ENCODE measurements around the gene GRK4. TPM values are rescaled to one million over a fixed set of nuclear protein-coding genes. Genes with fewer than 3 reads are reported as not detected.

Gene GRK4
- total and polyA plus RNA-seq, 2 of the 8 experiments (the other 6 are each of a cell fraction or from before 2014, with no cell fraction given), result 0.77 to 1.8 TPM

DNA sequence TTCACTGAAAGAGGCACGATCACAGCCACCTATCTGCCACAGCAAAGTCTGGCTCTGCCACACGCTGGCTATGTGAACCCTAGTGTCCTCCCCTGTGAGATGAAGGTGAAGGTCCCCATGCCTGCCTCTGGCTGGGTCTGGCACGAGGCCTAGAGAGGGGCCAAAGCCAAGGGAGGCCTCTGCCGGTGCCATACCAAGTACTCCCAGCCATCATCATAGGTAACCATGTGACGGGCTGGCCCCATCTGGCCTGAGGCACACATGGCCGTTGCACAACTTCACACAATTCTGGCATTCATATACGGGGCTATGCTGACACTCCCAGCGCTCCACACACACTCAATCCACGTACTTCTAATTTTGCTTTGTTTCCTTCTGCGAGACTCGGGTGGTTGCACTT, 15.4 kb upstream of the GRK4 start:
- no peaks in the 10 kb centered on the region for H3K27me3 ChIP-seq (replicated peaks in 1 of 4; ENCODE audit: control insufficient read depth in 3 of 4, extremely low read depth in 1 of 4, insufficient read depth in 3 of 4, low read length in 3 of 4)
- no peak overlapping the region for H3K18ac ChIP-seq (ENCODE audit: extremely low read depth, low read length)
- H3K79me2 ChIP-seq (ENCODE audit: control insufficient read depth in 1 of 2, insufficient read depth in 2 of 2, low read length in 2 of 2), result no peaks in the 10 kb centered on the region
- WGBS, 2 experiments (ENCODE audit: extremely low coverage in 1 of 2, insufficient coverage in 1 of 2, insufficient read length in 1 of 2, insufficient replicate concordance in 2 of 2, low coverage in 1 of 2, low lambda C conversion rate in 2 of 2, missing lambda C conversion rate in 1 of 2), result 90% methylated on average over 10 of the region's 11 CpGs; no CpG with 5 or more reads in 1 of the 2 experiments
- H2BK120ac ChIP-seq (replicated peaks; ENCODE audit: low read depth, low read length), result no peak overlapping the region
- DNase-seq (ENCODE audit: low read depth in 1 of 2, low spot score in 2 of 2), result no peak
- no peak overlapping the region for H3K4me3 ChIP-seq (ENCODE audit: extremely low read depth in 1 of 4, insufficient read depth in 2 of 4, low read depth in 3 of 4, low read length in 4 of 4)
- H3K9ac ChIP-seq (replicated peaks in 1 of 4; ENCODE audit: extremely low read depth in 1 of 4, low read depth in 3 of 4, low read length in 3 of 4), result no peak overlapping the region
- H3K23ac ChIP-seq (ENCODE audit: insufficient read length), result no peak overlapping the region
- no peak overlapping the region for H3K4ac ChIP-seq (replicated peaks; ENCODE audit: insufficient read length, low read depth, low read length)
- no peak overlapping the region for H4K8ac ChIP-seq (ENCODE audit: extremely low read depth, insufficient read depth, low read length)
- H3K27ac ChIP-seq (ENCODE audit: low read depth, low read length), result no peak overlapping the region
- H3K56ac ChIP-seq (replicated peaks; ENCODE audit: insufficient read length, low read depth, low read length), result no peak overlapping the region
- H3K23me2 ChIP-seq (ENCODE audit: low read depth, low read length), result no peaks in the 10 kb centered on the region
- H4K20me1 ChIP-seq (replicated peaks in 1 of 2; ENCODE audit: control insufficient read depth in 1 of 2, insufficient read depth in 2 of 2, low read length in 2 of 2), result peaks cover 3 to 18% of the 10 kb centered on the region in 2 experiments
- no peaks in the 10 kb centered on the region for H3K4me1 ChIP-seq (replicated peaks in 1 of 4; ENCODE audit: control insufficient read depth in 3 of 4, insufficient read depth in 4 of 4, low read length in 3 of 4)
- no peak overlapping the region; the same call in 1 of the 2 replicates for H2AK5ac ChIP-seq (ENCODE audit: low read depth, low read length)
- FAIRE-seq, result no peak
- POLR2A ChIA-PET (ENCODE audit: partially characterized antibody), result interaction anchor here (1.7 to 2.2 kb wide), 2 partner anchors 10 to 89 kb away, joined by 3 to 11 read pairs; no protein-coding TSS in a partner anchor
- no peaks in the 10 kb centered on the region for H3K9me3 ChIP-seq (ENCODE audit: insufficient read depth in 2 of 2, low read depth in 1 of 2, low read length in 1 of 2)
- no peak overlapping the region for H4K5ac ChIP-seq (ENCODE audit: insufficient read length, low read depth, low read length)
- peaks cover 52 to 86% (median 76%) of the 10 kb centered on the region in 4 experiments for H3K36me3 ChIP-seq (ENCODE audit: control insufficient read depth in 2 of 4, insufficient read depth in 4 of 4, low read length in 3 of 4)
- H2BK5ac ChIP-seq (ENCODE audit: low read depth, low read length), result no peak overlapping the region
- no peak overlapping the region for H2BK20ac ChIP-seq (ENCODE audit: low read length)
- H2AFZ ChIP-seq (ENCODE audit: low read length), result no peak overlapping the region
- no peak overlapping the region for H3K14ac ChIP-seq (ENCODE audit: insufficient read length)
- no peaks in the 10 kb centered on the region for H3K79me1 ChIP-seq (ENCODE audit: low read depth, low read length)
- no peak overlapping the region for H4K91ac ChIP-seq (replicated peaks; ENCODE audit: insufficient read length, low read length)
- CTCF ChIA-PET (ENCODE audit: partially characterized antibody), result interaction anchor here (0.9 to 1.9 kb wide), 8 partner anchors 9 to 376 kb away, joined by 3 to 9 read pairs (median 4); partner anchors contain the start of genes GRK4 and NOP14
- H2BK15ac ChIP-seq (ENCODE audit: low read length), result no peak overlapping the region
- no peak overlapping the region for H3K4me2 ChIP-seq (ENCODE audit: insufficient read depth in 1 of 2, low read depth in 2 of 2, low read length in 2 of 2)
- no peak overlapping the region for H2BK12ac ChIP-seq (ENCODE audit: low read depth, low read length)
- TF ChIP-seq SP2 (IDR thresholded peaks at IDR 0.05; ENCODE audit: low read length) (no peak), TBP (IDR thresholded peaks at IDR 0.05; ENCODE audit: low read depth, low read length) (no peak), RBBP5 (IDR thresholded peaks at IDR 0.05; ENCODE audit: borderline replicate concordance, low read depth, low read length) (no peak), PHF8 (conservative IDR thresholded peaks at IDR 0.05; ENCODE audit: low read depth, low read length) (no peak), CTBP2 (IDR thresholded peaks at IDR 0.05; ENCODE audit: borderline replicate concordance, insufficient read depth, insufficient read length, low read length) (no peak), EP300 (IDR thresholded peaks at IDR 0.05; ENCODE audit: borderline replicate concordance in 1 of 2, low read depth in 2 of 2, low read length in 2 of 2) (no peak), GABPA (IDR thresholded peaks at IDR 0.05; ENCODE audit: borderline replicate concordance, insufficient read depth, low read length) (no peak), SIN3A (conservative IDR thresholded peaks at IDR 0.05 in 1 of 2, IDR thresholded peaks at IDR 0.05 in 1 of 2; ENCODE audit: low read depth in 1 of 2, low read length in 2 of 2) (no peak), CREB1 (IDR thresholded peaks at IDR 0.05) (no peak), GTF2F1 (IDR thresholded peaks at IDR 0.05; ENCODE audit: borderline replicate concordance, low read depth, low read length) (no peak), SIRT6 (IDR thresholded peaks at IDR 0.05; ENCODE audit: low read length) (no peak)
- TF ChIP-seq, protein P1, sequence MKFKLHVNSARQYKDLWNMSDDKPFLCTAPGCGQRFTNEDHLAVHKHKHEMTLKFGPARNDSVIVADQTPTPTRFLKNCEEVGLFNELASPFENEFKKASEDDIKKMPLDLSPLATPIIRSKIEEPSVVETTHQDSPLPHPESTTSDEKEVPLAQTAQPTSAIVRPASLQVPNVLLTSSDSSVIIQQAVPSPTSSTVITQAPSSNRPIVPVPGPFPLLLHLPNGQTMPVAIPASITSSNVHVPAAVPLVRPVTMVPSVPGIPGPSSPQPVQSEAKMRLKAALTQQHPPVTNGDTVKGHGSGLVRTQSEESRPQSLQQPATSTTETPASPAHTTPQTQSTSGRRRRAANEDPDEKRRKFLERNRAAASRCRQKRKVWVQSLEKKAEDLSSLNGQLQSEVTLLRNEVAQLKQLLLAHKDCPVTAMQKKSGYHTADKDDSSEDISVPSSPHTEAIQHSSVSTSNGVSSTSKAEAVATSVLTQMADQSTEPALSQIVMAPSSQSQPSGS (IDR thresholded peaks at IDR 0.05; ENCODE audit: low read length), result no peak
